B cell (primary cell): ENCODE data around the gene GNB1. TPM values are rescaled to one million over a fixed set of nuclear protein-coding genes. Genes with fewer than 3 reads are reported as not detected.

Experiments used
- ATAC-seq: fragments of 200-7000 bp; cut with Tn5 transposase; one replicate; pipeline ENCODE4 v1.10.0; 2021; ENCODE audit warnings: low read depth, mild to moderate bottlenecking, moderate number of reproducible peaks, moderate library complexity
- CTCF ChIA-PET: fragments of 350-600 bp; sonication (Branson Sonifier 250); formaldehyde crosslinking; loops from one replicate; lab custom pipeline; 2021; ENCODE audit warnings: antibody characterized with exemption, inconsistent platforms; lab: Charles Lee
- POLR2A ChIA-PET: fragments of 350-600 bp; sonication (Branson Sonifier 250); formaldehyde crosslinking; loops from one replicate; lab custom pipeline; 2021; ENCODE audit warnings: antibody characterized with exemption; lab: Charles Lee
- DNase-seq: peaks from one replicate; pipeline ENCODE4 v3.0.0; 2013
- H2AFZ ChIP-seq: 2 replicates; pipeline ENCODE4 v1.6.1; 2012; ENCODE audit warnings: mild to moderate bottlenecking, low read depth, low read length; ENCODE audit not compliant: insufficient read depth, poor library complexity, severe bottlenecking
- H3K27ac ChIP-seq, 2 donors: 1 replicate in 1 of 2; 2 replicates in 1 of 2; pipeline ENCODE4 v1.5.1; 2012 to 2013; ENCODE audit warnings: low read length in 2 of 2, mild to moderate bottlenecking in 2 of 2, moderate library complexity in 1 of 2
- H3K27me3 ChIP-seq, 4 experiments: fragments of 200-600 bp in 1 of 4; sonication (generic) in 1 of 4; replicated peaks in 1 of 4; 1 replicate in 2 of 4; 2 replicates in 2 of 4; pipeline versions ENCODE4 v1.6.1 to v1.7.0; 2013 to 2016; ENCODE audit warnings: low read length in 3 of 4, mild to moderate bottlenecking in 2 of 4, mixed read lengths in 1 of 4, moderate library complexity in 1 of 4; ENCODE audit not compliant: insufficient read depth in 4 of 4, control insufficient read depth in 3 of 4; ENCODE audit errors: control extremely low read depth in 1 of 4
- H3K36me3 ChIP-seq, 2 experiments: replicated peaks in 1 of 2; 1 replicate in 1 of 2; 2 replicates in 1 of 2; pipeline versions ENCODE4 v1.6.1 to v1.7.1; 2013; ENCODE audit warnings: low read length in 1 of 2; ENCODE audit not compliant: insufficient read depth in 2 of 2, control insufficient read depth in 1 of 2; ENCODE audit errors: control extremely low read depth in 1 of 2, extremely low read depth in 1 of 2
- H3K4me1 ChIP-seq, 2 donors: fragments of 200-600 bp in 1 of 2; sonication (generic) in 1 of 2; 1 replicate in 1 of 2; 2 replicates in 1 of 2; pipeline versions ENCODE4 v1.5.1 to v1.6.1; 2013 to 2017; ENCODE audit warnings: low read length in 2 of 2; ENCODE audit not compliant: control insufficient read depth in 2 of 2, insufficient read depth in 2 of 2
- H3K4me2 ChIP-seq: replicated peaks from 2 replicates; pipeline ENCODE3; 2012; ENCODE audit warnings: mild to moderate bottlenecking, low read depth, low read length; ENCODE audit not compliant: poor library complexity, severe bottlenecking
- H3K4me3 ChIP-seq, 5 experiments: fragments of 200-600 bp in 1 of 5; sonication (generic) in 1 of 5; 1 replicate in 3 of 5; 2 replicates in 2 of 5; pipeline versions ENCODE4 v1.5.1 to v1.7.0; 2011 to 2016; ENCODE audit warnings: low read length in 4 of 5, mild to moderate bottlenecking in 4 of 5, low read depth in 2 of 5, control low read depth in 1 of 5, moderate library complexity in 1 of 5; ENCODE audit not compliant: insufficient read depth in 1 of 5; ENCODE audit errors: control extremely low read depth in 1 of 5, extremely low read depth in 1 of 5
- H3K79me2 ChIP-seq: fragments of 200-600 bp; sonication (generic); one replicate; pipeline ENCODE4 v1.6.0; 2016; ENCODE audit warnings: low read length; ENCODE audit not compliant: control insufficient read depth, insufficient read depth
- H3K9ac ChIP-seq: fragments of 200-600 bp; sonication (generic); 2 replicates; pipeline ENCODE4 v1.6.1; 2017; ENCODE audit warnings: mild to moderate bottlenecking, low read length, moderate library complexity
- H3K9me3 ChIP-seq, 3 donors: one replicate each; pipeline versions ENCODE4 v1.6.1 to v1.7.1; 2013; ENCODE audit warnings: low read length in 2 of 3; ENCODE audit not compliant: control insufficient read depth in 2 of 3, insufficient read depth in 1 of 3; ENCODE audit errors: control extremely low read depth in 1 of 3
- H4K20me1 ChIP-seq: 2 replicates; pipeline ENCODE4 v1.6.0; 2012; ENCODE audit warnings: mild to moderate bottlenecking, low read length; ENCODE audit not compliant: insufficient read depth, control insufficient read depth, poor library complexity, severe bottlenecking
- H3K27ac Mint-ChIP-seq: one replicate; pipeline ENCODE4 v1.8.0; 2021; ENCODE audit warnings: mixed read lengths
- H3K27me3 Mint-ChIP-seq: one replicate; pipeline ENCODE4 v1.8.0; 2021; ENCODE audit warnings: mixed read lengths
- H3K4me1 Mint-ChIP-seq: one replicate; pipeline ENCODE4 v1.8.0; 2021; ENCODE audit warnings: mixed read lengths
- H3K4me3 Mint-ChIP-seq: one replicate; pipeline ENCODE4 v1.8.0; 2021; ENCODE audit warnings: mixed read lengths
- H3K9me3 Mint-ChIP-seq: one replicate; pipeline ENCODE4 v1.8.0; 2022; ENCODE audit warnings: mixed read lengths; ENCODE audit not compliant: insufficient read depth
- CTCF ChIP-seq: fragments of 200-600 bp; IDR thresholded peaks from one replicate; pipeline ENCODE4 v1.8.0; 2022; ENCODE audit warnings: antibody characterized with exemption, mild to moderate bottlenecking
- EZH2 ChIP-seq: IDR thresholded peaks from 2 replicates; pipeline ENCODE4 v1.6.1; 2012; ENCODE audit warnings: borderline replicate concordance, low read depth, mild to moderate bottlenecking, moderate library complexity, low read length; ENCODE audit not compliant: insufficient read depth, poor library complexity, severe bottlenecking
- WGBS: methylation state at CpG from one replicate; pipeline ENCODE4 v1.1.5; 2013; ENCODE audit warnings: missing lambda C conversion rate; ENCODE audit not compliant: insufficient coverage; 5-methylcytosine and 5-hydroxymethylcytosine counted together
- intact Hi-C: fragments of 100-400 bp; cut with micrococcal nuclease; formaldehyde crosslinking; loops from one replicate; pipeline ENCODE4 v1.10.0; 2022
- polyA plus RNA-seq: library from polyadenylated mRNA; depleted of rRNA; stranded (reverse); fragments of >200 nt; gene quantifications from 2 replicates; pipeline ENCODE4 v1.2.3, GENCODE V29; 2012
- total RNA-seq, 2 donors: library from RNA; stranded (reverse); fragments of 120-200 nt in 1 of 2; gene quantifications; 1 replicate in 1 of 2; 2 replicates in 1 of 2; pipeline versions ENCODE4 v1.2.3 to v1.2.4, GENCODE V29; 2013 to 2022

GNB1 gene
- total and polyA plus RNA-seq, 2 donors (not counting 1 experiment from before 2014, with no cell fraction given): 249 to 269 TPM

GRCh38 chr1:1900883-1901640, 10.2 kb upstream of the GNB1 start:
- Mint-ChIP-seq H3K9me3 (no peaks in the 10 kb centered on the region), H3K27ac (peak overlapping the region; percentile 53), H3K4me1 (peaks cover 24% of the 10 kb centered on the region), H3K27me3 (no peaks in the 10 kb centered on the region), H3K4me3 (no peak overlapping the region)
- H3K9me3 ChIP-seq: peaks cover 0 to 10% (median 0%) of the 10 kb centered on the region in 3 donors
- no peaks in the 10 kb centered on the region for H3K27me3 ChIP-seq
- 74% methylated on average over 11 of the region's 14 CpGs for WGBS
- no peak overlapping the region for H3K9ac ChIP-seq
- H3K79me2 ChIP-seq: peaks cover 8% of the 10 kb centered on the region
- H3K36me3 ChIP-seq: no peaks in the 10 kb centered on the region
- ChIA-PET POLR2A (interaction anchor here (0.6 to 1.2 kb wide), 3 partner anchors 9 to 129 kb away, joined by 3 to 5 read pairs (median 4); no protein-coding TSS in a partner anchor), CTCF (interaction anchor here (0.9 kb wide), 1 partner anchor 112 kb away, joined by 3 read pairs; no protein-coding TSS in a partner anchor)
- DNase-seq (no peak), ATAC-seq (no peak)
- H3K27ac ChIP-seq: no peak overlapping the region
- intact Hi-C loops: no loop called here
- peaks cover 17 to 34% of the 10 kb centered on the region in 2 donors for H3K4me1 ChIP-seq
- H3K4me2 ChIP-seq: peak overlapping the region; percentile 53
- no peak overlapping the region for H3K4me3 ChIP-seq
- H4K20me1 ChIP-seq: no peaks in the 10 kb centered on the region
- H2AFZ ChIP-seq: no peak overlapping the region
- TF ChIP-seq EZH2 (no peak), CTCF (no peak)

GRCh38 chr1:1899967-1900327, 9.1 kb upstream of the GNB1 start:
- no peak overlapping the region for H3K4me3 ChIP-seq

More at GRCh38 chr1:1899967-1900327, 9.1 kb upstream of the GNB1 start:
- Histone ChIP-seq H3K79me2 (peaks cover 12% of the 10 kb centered on the region), H3K9ac (no peak overlapping the region), H3K36me3 (no peaks in the 10 kb centered on the region), H3K4me2 (peak overlapping the region; percentile 43), H3K27me3 (no peaks in the 10 kb centered on the region), H3K9me3 (peaks cover 0 to 10% (median 0%) of the 10 kb centered on the region in 3 donors), H3K27ac (no peak overlapping the region), H3K4me1 (peaks cover 27 to 43% of the 10 kb centered on the region in 2 donors), H2AFZ (peak overlapping the region; percentile 22), H4K20me1 (no peaks in the 10 kb centered on the region)
- 38% methylated on average over 7 of the region's 9 CpGs for WGBS
- Mint-ChIP-seq H3K27ac (peak overlapping the region; percentile 71), H3K4me1 (peaks cover 32% of the 10 kb centered on the region), H3K9me3 (no peaks in the 10 kb centered on the region), H3K27me3 (no peaks in the 10 kb centered on the region), H3K4me3 (no peak overlapping the region)
- POLR2A ChIA-PET: interaction anchor here (0.7 kb wide), 1 partner anchor 30 kb away, joined by 3 read pairs; no protein-coding TSS in a partner anchor
- no peak for TF ChIP-seq EZH2
- TF ChIP-seq CTCF: no peak
- intact Hi-C loops: no loop called here
- CTCF ChIA-PET: interaction anchor here (0.9 to 7.1 kb wide), 3 partner anchors 7 to 123 kb away, joined by 3 to 67 read pairs (median 5); no protein-coding TSS in a partner anchor
- ATAC-seq (no peak), DNase-seq (no peak)
